HepG2 (cell line): Measurements from ENCODE around the gene WDCP. TPM values are rescaled to one million over a fixed set of nuclear protein-coding genes. Genes with fewer than 3 reads are reported as not detected.

Experiments
- AKNA ChIP-seq: sonication (generic); formaldehyde crosslinking; IDR thresholded peaks from 2 replicates; pipeline ENCODE4 v1.4.0; 2020; ENCODE audit warnings: missing genetic modification reagents, borderline replicate concordance
- CREM ChIP-seq, 2 experiments: sonication (generic) in 1 of 2; formaldehyde crosslinking in 1 of 2; IDR thresholded peaks; 2 replicates each; pipeline versions ENCODE4 v1.4.0 to v1.6.1; 2016 to 2020; ENCODE audit warnings: antibody characterized with exemption in 1 of 2, mild to moderate bottlenecking in 1 of 2, missing genetic modification reagents in 1 of 2
- HNF4A ChIP-seq: sonication (generic); formaldehyde crosslinking; IDR thresholded peaks from 2 replicates; pipeline ENCODE4 v1.4.0; 2020; ENCODE audit warnings: missing genetic modification reagents
- HOXA7 ChIP-seq: sonication (generic); formaldehyde crosslinking; IDR thresholded peaks from 2 replicates; pipeline ENCODE4 v1.8.1; 2022; ENCODE audit warnings: mild to moderate bottlenecking, missing genetic modification reagents, moderate library complexity
- KDM6A ChIP-seq: IDR thresholded peaks from 2 replicates; pipeline ENCODE4 v1.6.1; 2016; ENCODE audit warnings: low read depth
- KLF13 ChIP-seq: sonication (generic); formaldehyde crosslinking; IDR thresholded peaks from 2 replicates; pipeline ENCODE4 v1.4.0; 2020; ENCODE audit warnings: mild to moderate bottlenecking, missing genetic modification reagents
- MEIS2 ChIP-seq: sonication (generic); formaldehyde crosslinking; IDR thresholded peaks from 2 replicates; pipeline ENCODE4 v1.9.0; 2021; ENCODE audit warnings: mild to moderate bottlenecking, missing genetic modification reagents
- NFE2L1 ChIP-seq: sonication (generic); formaldehyde crosslinking; IDR thresholded peaks from 2 replicates; pipeline ENCODE4 v1.4.0; 2020; ENCODE audit warnings: missing genetic modification reagents, mild to moderate bottlenecking, borderline replicate concordance
- NR2F2 ChIP-seq: IDR thresholded peaks from 2 replicates; pipeline ENCODE4 v1.6.1; 2012; ENCODE audit warnings: low read depth, inconsistent platforms, borderline replicate concordance
- PRPF4 ChIP-seq: fragments of 200-400 bp; formaldehyde crosslinking; IDR thresholded peaks from 2 replicates; pipeline ENCODE4 v1.6.1; 2016; ENCODE audit warnings: low read length, low read depth; ENCODE audit not compliant: poor library complexity, severe bottlenecking
- RERE ChIP-seq: IDR thresholded peaks from 2 replicates; pipeline ENCODE4 v1.6.1; 2016; ENCODE audit warnings: low read depth, missing genetic modification reagents, missing compliant biosample characterization
- TOE1 ChIP-seq: sonication (generic); formaldehyde crosslinking; IDR thresholded peaks from 2 replicates; pipeline ENCODE4 v1.4.0; 2020; ENCODE audit warnings: mild to moderate bottlenecking, missing genetic modification reagents
- ZBTB14 ChIP-seq: sonication (generic); formaldehyde crosslinking; IDR thresholded peaks from 2 replicates; pipeline ENCODE4 v1.4.0; 2020; ENCODE audit warnings: missing genetic modification reagents
- ZNF329 ChIP-seq: sonication (generic); formaldehyde crosslinking; IDR thresholded peaks from 2 replicates; pipeline ENCODE4 v1.9.0; 2021; ENCODE audit warnings: low read depth, mild to moderate bottlenecking, missing genetic modification reagents
- ZNF547 ChIP-seq: sonication (generic); formaldehyde crosslinking; IDR thresholded peaks from 2 replicates; pipeline ENCODE4 v1.5.1; 2020; ENCODE audit warnings: mild to moderate bottlenecking, missing genetic modification reagents
- ZNF558 ChIP-seq: sonication (generic); formaldehyde crosslinking; IDR thresholded peaks from 2 replicates; pipeline ENCODE4 v1.9.0; 2022; ENCODE audit warnings: mild to moderate bottlenecking, missing genetic modification reagents, borderline replicate concordance
- ZNF567 ChIP-seq: sonication (generic); formaldehyde crosslinking; IDR thresholded peaks from 2 replicates; pipeline ENCODE4 v1.8.1; 2023; ENCODE audit warnings: mild to moderate bottlenecking, missing genetic modification reagents, borderline replicate concordance
- ZNF570 ChIP-seq: sonication (generic); formaldehyde crosslinking; IDR thresholded peaks from 2 replicates; pipeline ENCODE4 v1.4.0; 2020; ENCODE audit warnings: mild to moderate bottlenecking, missing genetic modification reagents, borderline replicate concordance
- polyA plus RNA-seq, 8 experiments: library from polyadenylated mRNA; depleted of rRNA in 3 of 8; stranded (reverse) in 7 of 8; unstranded in 1 of 8; fragments of >200 nt; fragmentation: Illumina TruSeq in 4 of 8; extraction: Trizol in 4 of 8; gene quantifications; 2 replicates each; pipeline versions ENCODE4 v1.2.1 to v1.2.3, GENCODE V29; 2011 to 2016; ENCODE audit warnings: low read depth in 4 of 8, missing spikeins in 1 of 8, mixed read lengths in 1 of 8; ENCODE audit not compliant: insufficient read depth in 1 of 8
- total RNA-seq, 5 experiments: library from RNA; depleted of rRNA; stranded (reverse); fragments of >200 nt; fragmentation: Illumina TruSeq; extraction: Trizol; gene quantifications; 2 replicates each; pipeline ENCODE4 v1.2.3, GENCODE V29; 2016; ENCODE audit warnings: low read depth in 1 of 5

WDCP gene
- total and polyA plus RNA-seq, 2 of the 13 experiments (the other 11 are each of a cell fraction or from before 2014, with no cell fraction given) = 17.4 to 22.6 TPM

- no peak for TF ChIP-seq AKNA
- peak; percentile 65; the same call in 1 of the 2 replicates for TF ChIP-seq CREM (IDR thresholded peaks at IDR 0.05)
- no peak for TF ChIP-seq CREM (CRISPR knock-in tag; IDR thresholded peaks at IDR 0.05)
- peak; percentile 92 for TF ChIP-seq NR2F2
- no peak for TF ChIP-seq KLF13
- no peak for TF ChIP-seq ZNF570 (CRISPR knock-in tag)
- TF ChIP-seq ZNF558 (CRISPR knock-in tag) = no peak
- no peak for TF ChIP-seq HOXA7
- no peak for TF ChIP-seq ZNF329
- TF ChIP-seq TOE1 (CRISPR knock-in tag) = no peak
- TF ChIP-seq ZBTB14 = no peak
- no peak for TF ChIP-seq PRPF4
- TF ChIP-seq ZNF547 (CRISPR knock-in tag) = no peak
- peak; percentile 88 for TF ChIP-seq KDM6A (CRISPR knock-in tag)
- peak; percentile 72 for TF ChIP-seq RERE
- TF ChIP-seq HNF4A (CRISPR knock-in tag) = peak; percentile 97
- 0 out of 2 replicates have a peak, but pooled peaks have one; percentile 57 for TF ChIP-seq NFE2L1 (CRISPR knock-in tag)
- TF ChIP-seq MEIS2 (CRISPR knock-in tag) = peak; percentile 30; the same call in 1 of the 2 replicates
- TF ChIP-seq ZNF567 = no peak
Measured at GRCh38 chr2:24022324-24022974, 24.7 kb downstream of the WDCP start (continued).
